HL-60 (cell line): ENCODE results near the gene UFM1.
A peak's percentile ranks its signal among the peaks of the same experiment; 100 is the strongest.
"Not testable (repeated sequence)": the region's sequence is repeated elsewhere in the genome, so short reads cannot be mapped to it uniquely, and the experiment has no call there.

ENCODE experiments used
- DNase-seq, 2 experiments: peaks; one replicate each; pipeline ENCODE4 v3.0.0-alpha.2; 2010 to 2020; ENCODE audit warnings: low read depth in 1 of 2, low spot score in 1 of 2
- H3K27ac ChIP-seq: fragments of 250-450 bp; sonication (Bioruptor Pico); replicated peaks from 2 replicates; pipeline ENCODE4 v1.5.1; 2020; ENCODE audit warnings: mild to moderate bottlenecking, moderate library complexity
- H3K27me3 ChIP-seq: fragments of 250-450 bp; sonication (Bioruptor Pico); 2 replicates; pipeline ENCODE4 v1.5.1; 2021; ENCODE audit warnings: mild to moderate bottlenecking, moderate library complexity; ENCODE audit not compliant: insufficient read depth, poor library complexity, severe bottlenecking
- H3K4me3 ChIP-seq: replicated peaks from 2 replicates; pipeline ENCODE4 v1.5.1; 2011; ENCODE audit warnings: mild to moderate bottlenecking, control low read depth, low read length; ENCODE audit not compliant: insufficient read depth
- CTCF ChIP-seq: IDR thresholded peaks from one replicate; pipeline ENCODE4 v1.5.1; 2011; ENCODE audit warnings: low read length, control low read depth, inconsistent platforms; ENCODE audit not compliant: insufficient read depth
- GABPA ChIP-seq: IDR thresholded peaks from 2 replicates; pipeline ENCODE4 v1.6.1; 2012; ENCODE audit warnings: low read depth
- POLR2AphosphoS5 ChIP-seq: IDR thresholded peaks from 2 replicates; pipeline ENCODE4 v1.6.1; 2012; ENCODE audit warnings: low read depth
- REST ChIP-seq: IDR thresholded peaks from 2 replicates; pipeline ENCODE4 v1.6.1; 2012; ENCODE audit warnings: low read depth; ENCODE audit not compliant: insufficient replicate concordance
- SPI1 ChIP-seq: IDR thresholded peaks from 2 replicates; pipeline ENCODE4 v1.6.1; 2012; ENCODE audit warnings: low read depth, mild to moderate bottlenecking, borderline replicate concordance

UFM1 gene

GRCh38 chr13:38366954-38367645, 17.4 kb downstream of the UFM1 start:
- no peak for DNase-seq
- no peak for TF ChIP-seq GABPA
- TF ChIP-seq POLR2AphosphoS5: no peak
- TF ChIP-seq CTCF: no peak
- no peak for TF ChIP-seq SPI1
- TF ChIP-seq REST: no peak
- H3K4me3 ChIP-seq: no peak overlapping the region
- no peaks in the 10 kb centered on the region for H3K27me3 ChIP-seq
- no peak overlapping the region for H3K27ac ChIP-seq

GRCh38 chr13:38369058-38369457, 19.4 kb downstream of the UFM1 start:
- Histone ChIP-seq H3K4me3 (no peak overlapping the region), H3K27ac (no peak overlapping the region), H3K27me3 (no peaks in the 10 kb centered on the region)
- no peak for DNase-seq
- TF ChIP-seq SPI1 (no peak), REST (no peak), POLR2AphosphoS5 (no peak), CTCF (no peak), GABPA (no peak)

- not testable (repeated sequence) for DNase-seq, H3K27ac ChIP-seq, H3K4me3 ChIP-seq, H3K27me3 ChIP-seq
- TF ChIP-seq SPI1: peak; percentile 35; the same call in 1 of the 2 replicates
These were observed 20.4 kb downstream of the UFM1 start for GRCh38 chr13:38370096-38370495.

- DNase-seq: no peak
- Histone ChIP-seq H3K4me3 (no peak overlapping the region), H3K27ac (no peak overlapping the region), H3K27me3 (no peaks in the 10 kb centered on the region)
- TF ChIP-seq POLR2AphosphoS5: no peak
- TF ChIP-seq GABPA: no peak
- no peak for TF ChIP-seq CTCF
- TF ChIP-seq REST: no peak
- no peak for TF ChIP-seq SPI1
These were observed 23.3 kb downstream of the UFM1 start for GRCh38 chr13:38372820-38373383.
